GM12873 (cell line): ENCODE data around the gene SLCO3A1.

ENCODE experiments used
- CTCF ChIP-seq: IDR thresholded peaks from 2 replicates; pipeline ENCODE4 v1.5.1; 2012; ENCODE audit warnings: low read depth, mild to moderate bottlenecking, moderate library complexity, low read length, control low read depth; ENCODE audit not compliant: insufficient read depth; ENCODE audit errors: missing control alignments

SLCO3A1 gene

GRCh38 chr15:92018535-92019239, 165.2 kb downstream of the SLCO3A1 start:
- TF ChIP-seq CTCF: no peak

GRCh38 chr15:92019706-92020105, 166.2 kb downstream of the SLCO3A1 start:
- no peak for TF ChIP-seq CTCF

GRCh38 chr15:92020207-92020606, 166.7 kb downstream of the SLCO3A1 start:
- TF ChIP-seq CTCF: no peak

- TF ChIP-seq CTCF: no peak
Measured at GRCh38 chr15:92020804-92021203, 167.3 kb downstream of the SLCO3A1 start.

GRCh38 chr15:92021792-92022191, 168.3 kb downstream of the SLCO3A1 start:
- no peak for TF ChIP-seq CTCF

GRCh38 chr15:92023965-92024364, 170.5 kb downstream of the SLCO3A1 start:
- no peak for TF ChIP-seq CTCF

- TF ChIP-seq CTCF: no peak
Measured at GRCh38 chr15:92025706-92026270, 172.3 kb downstream of the SLCO3A1 start.
